ENCODE results near the gene TPO.

DNA sequence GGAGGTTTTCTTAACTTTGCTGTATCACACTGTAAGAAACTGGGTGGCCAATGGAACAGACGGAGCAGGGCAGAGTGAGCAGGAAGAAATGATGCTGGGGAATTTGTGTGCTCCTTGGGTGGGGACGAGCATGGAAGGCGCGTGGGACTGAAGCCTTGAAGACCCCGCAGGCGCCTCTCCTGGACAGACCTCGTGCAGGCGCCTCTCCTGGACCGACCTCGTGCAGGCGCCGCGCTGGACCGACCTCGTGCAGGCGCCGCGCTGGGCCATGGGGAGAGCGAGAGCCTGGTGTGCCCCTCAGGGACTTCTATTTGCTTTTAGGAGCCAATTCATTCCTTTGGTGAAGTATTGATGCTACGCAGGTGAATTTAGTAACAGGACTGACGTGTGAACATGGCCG is 8.9 kb downstream of the TPO start:
- TF ChIP-seq, protein P1, sequence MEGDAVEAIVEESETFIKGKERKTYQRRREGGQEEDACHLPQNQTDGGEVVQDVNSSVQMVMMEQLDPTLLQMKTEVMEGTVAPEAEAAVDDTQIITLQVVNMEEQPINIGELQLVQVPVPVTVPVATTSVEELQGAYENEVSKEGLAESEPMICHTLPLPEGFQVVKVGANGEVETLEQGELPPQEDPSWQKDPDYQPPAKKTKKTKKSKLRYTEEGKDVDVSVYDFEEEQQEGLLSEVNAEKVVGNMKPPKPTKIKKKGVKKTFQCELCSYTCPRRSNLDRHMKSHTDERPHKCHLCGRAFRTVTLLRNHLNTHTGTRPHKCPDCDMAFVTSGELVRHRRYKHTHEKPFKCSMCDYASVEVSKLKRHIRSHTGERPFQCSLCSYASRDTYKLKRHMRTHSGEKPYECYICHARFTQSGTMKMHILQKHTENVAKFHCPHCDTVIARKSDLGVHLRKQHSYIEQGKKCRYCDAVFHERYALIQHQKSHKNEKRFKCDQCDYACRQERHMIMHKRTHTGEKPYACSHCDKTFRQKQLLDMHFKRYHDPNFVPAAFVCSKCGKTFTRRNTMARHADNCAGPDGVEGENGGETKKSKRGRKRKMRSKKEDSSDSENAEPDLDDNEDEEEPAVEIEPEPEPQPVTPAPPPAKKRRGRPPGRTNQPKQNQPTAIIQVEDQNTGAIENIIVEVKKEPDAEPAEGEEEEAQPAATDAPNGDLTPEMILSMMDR (IDR thresholded peaks at IDR 0.05) = no peak
- no peak for TF ChIP-seq POLR2A (IDR thresholded peaks at IDR 0.05)
- TF ChIP-seq POLR2AphosphoS5 (IDR thresholded peaks at IDR 0.05) = no peak
